T-helper 17 cell (primary cell): ENCODE measurements around the gene SLC6A16. TPM values are rescaled to one million over a fixed set of nuclear protein-coding genes. Genes with fewer than 3 reads are reported as not detected.
A peak's percentile ranks its signal among the peaks of the same experiment; 100 is the strongest.

Source experiments
- ATAC-seq: fragments of 150-1000 bp; cut with Tn5 transposase; 2 replicates; pipeline ENCODE4 v1.10.0; 2021; ENCODE audit warnings: mild to moderate bottlenecking, moderate library complexity
- DNase-seq, 3 donors: peaks; one replicate each; pipeline versions ENCODE4 v3.0.0 to v3.0.0-alpha.2; 2020 to 2021
- H3K9me3 ChIP-seq: one replicate; pipeline ENCODE4 v1.7.0; 2013; ENCODE audit warnings: low read length, mild to moderate bottlenecking; ENCODE audit not compliant: control insufficient read depth, poor library complexity, severe bottlenecking
- H3K27ac Mint-ChIP-seq: one replicate; pipeline ENCODE4 v1.8.0; 2022; ENCODE audit warnings: mild to moderate bottlenecking, moderate library complexity, mixed read lengths
- H3K27me3 Mint-ChIP-seq: one replicate; pipeline ENCODE4 v1.8.0; 2022; ENCODE audit warnings: mixed read lengths
- H3K36me3 Mint-ChIP-seq: one replicate; pipeline ENCODE4 v1.8.0; 2022; ENCODE audit warnings: low read depth, mixed read lengths
- H3K4me1 Mint-ChIP-seq: one replicate; pipeline ENCODE4 v1.8.0; 2022; ENCODE audit warnings: mild to moderate bottlenecking, mixed read lengths
- H3K4me3 Mint-ChIP-seq: one replicate; pipeline ENCODE4 v1.8.0; 2022; ENCODE audit warnings: mild to moderate bottlenecking, moderate library complexity, mixed read lengths
- total RNA-seq, 4 donors: library from RNA in 2 of 4; stranded (reverse) in 2 of 4; gene quantifications; one replicate each; pipeline ENCODE4 v1.2.3 and lab custom pipeline; 2022 to 2026

The SLC6A16 gene
- total RNA-seq, 2 donors from 2014 or later: 3.1 to 3.7 TPM

DNA sequence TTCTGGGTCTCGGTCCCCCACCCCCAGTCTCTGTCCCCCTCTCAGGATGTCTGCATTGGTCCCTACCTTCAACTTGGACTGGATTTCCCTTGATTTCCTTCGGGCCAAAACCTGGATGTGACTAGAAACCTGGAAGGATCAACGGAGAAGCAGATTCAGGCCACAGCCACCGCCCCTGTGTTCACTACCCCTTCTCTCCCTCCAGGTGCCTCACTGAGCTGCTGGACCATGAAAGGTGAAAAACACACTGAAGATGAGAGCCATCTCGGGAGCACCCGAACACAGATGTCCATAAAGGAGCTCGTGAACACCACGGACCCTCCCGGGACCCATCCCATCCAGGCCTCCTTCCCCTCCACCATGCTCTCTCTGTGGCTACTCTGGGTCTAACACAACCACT, 32.2 kb upstream of the SLC6A16 start:
- DNase-seq (no peak), ATAC-seq (no peak)
- peaks cover 23% of the 10 kb centered on the region for H3K27me3 Mint-ChIP-seq
- H3K9me3 ChIP-seq: no peaks in the 10 kb centered on the region
- H3K4me3 Mint-ChIP-seq: peak overlapping the region; percentile 41
- peaks cover 32% of the 10 kb centered on the region for H3K4me1 Mint-ChIP-seq
- peak overlapping the region; percentile 27 for H3K27ac Mint-ChIP-seq
- H3K36me3 Mint-ChIP-seq: peaks cover 2% of the 10 kb centered on the region

DNA sequence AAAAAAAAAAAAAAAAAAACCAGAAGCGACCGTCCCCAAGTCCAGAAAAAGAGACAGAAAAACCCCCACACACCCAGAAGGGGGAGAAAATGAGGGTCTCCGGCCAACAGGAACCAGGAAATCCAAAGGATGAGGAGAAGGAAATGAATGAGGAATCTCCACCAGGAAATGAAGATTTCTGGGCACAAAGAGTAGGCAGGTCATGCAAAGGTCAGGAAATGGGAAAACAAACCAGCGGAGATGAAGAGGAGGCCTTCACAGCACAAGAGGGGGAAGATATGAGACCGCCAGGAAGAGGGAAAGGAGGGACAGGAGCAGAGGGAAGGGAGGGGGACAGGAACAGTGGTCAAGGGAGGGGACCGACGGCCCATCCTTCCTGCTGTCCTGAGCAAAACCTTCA, 31.4 kb upstream of the SLC6A16 start:
- Mint-ChIP-seq H3K4me3 (peak overlapping the region; percentile 39), H3K27ac (no peak overlapping the region), H3K36me3 (peaks cover 2% of the 10 kb centered on the region), H3K27me3 (peaks cover 24% of the 10 kb centered on the region), H3K4me1 (peaks cover 27% of the 10 kb centered on the region)
- ATAC-seq (no peak), DNase-seq (no peak)
- no peaks in the 10 kb centered on the region for H3K9me3 ChIP-seq

DNA sequence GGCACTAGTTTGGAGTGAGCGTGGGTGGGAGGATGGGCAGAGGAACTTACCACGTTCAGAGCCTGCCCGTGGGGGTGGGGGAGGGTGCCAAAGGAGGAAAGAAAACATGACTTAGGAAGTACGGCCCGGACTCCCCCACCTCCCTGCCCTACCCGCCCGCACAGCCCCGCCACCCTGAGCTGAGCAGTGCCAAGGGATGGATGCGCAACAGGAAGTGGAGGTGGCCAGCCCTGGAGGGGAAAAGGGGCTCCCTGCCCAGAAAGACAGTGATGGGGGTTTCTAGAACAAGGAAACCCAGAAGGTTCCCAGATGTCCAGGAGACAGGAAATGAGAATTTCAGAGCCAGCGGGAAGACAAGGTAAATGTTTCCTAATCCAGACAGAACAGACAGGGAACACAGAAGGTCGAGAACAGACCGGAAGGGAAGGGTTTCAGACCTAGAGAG, 30.9 kb upstream of the SLC6A16 start:
- Mint-ChIP-seq H3K4me3 (no peak overlapping the region), H3K36me3 (peaks cover 2% of the 10 kb centered on the region)

DNA sequence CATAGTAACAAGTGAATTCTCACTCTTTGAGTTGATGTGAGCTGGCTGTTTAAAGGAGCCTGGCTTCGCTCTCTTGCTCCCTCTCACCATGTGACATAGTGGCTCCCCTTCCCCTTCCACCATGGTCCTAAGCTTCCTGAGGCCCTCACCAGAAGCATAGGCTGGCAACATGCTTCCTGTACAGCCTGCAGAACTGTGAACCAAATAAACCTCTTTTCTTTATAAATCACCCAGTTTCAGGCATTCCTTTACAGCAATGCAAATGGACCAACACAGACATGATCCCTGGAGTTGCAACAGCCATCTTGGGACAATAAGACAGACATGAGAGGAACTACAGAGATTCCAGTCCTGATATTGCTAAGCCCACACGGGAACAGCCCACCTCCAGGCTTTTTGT, 24.6 kb upstream of the SLC6A16 start:
- no peaks in the 10 kb centered on the region for H3K9me3 ChIP-seq
- DNase-seq (no peak), ATAC-seq (no peak)
- Mint-ChIP-seq H3K27ac (no peak overlapping the region), H3K4me1 (peaks cover 6% of the 10 kb centered on the region), H3K4me3 (no peak overlapping the region), H3K27me3 (peaks cover 21% of the 10 kb centered on the region), H3K36me3 (no peaks in the 10 kb centered on the region)

More for the DNA sequence above, 30.9 kb upstream of the SLC6A16 start:
- DNase-seq (no peak), ATAC-seq (no peak)
- Mint-ChIP-seq H3K27ac (no peak overlapping the region), H3K4me1 (peaks cover 23% of the 10 kb centered on the region), H3K27me3 (peaks cover 29% of the 10 kb centered on the region)
- H3K9me3 ChIP-seq: no peaks in the 10 kb centered on the region

DNA sequence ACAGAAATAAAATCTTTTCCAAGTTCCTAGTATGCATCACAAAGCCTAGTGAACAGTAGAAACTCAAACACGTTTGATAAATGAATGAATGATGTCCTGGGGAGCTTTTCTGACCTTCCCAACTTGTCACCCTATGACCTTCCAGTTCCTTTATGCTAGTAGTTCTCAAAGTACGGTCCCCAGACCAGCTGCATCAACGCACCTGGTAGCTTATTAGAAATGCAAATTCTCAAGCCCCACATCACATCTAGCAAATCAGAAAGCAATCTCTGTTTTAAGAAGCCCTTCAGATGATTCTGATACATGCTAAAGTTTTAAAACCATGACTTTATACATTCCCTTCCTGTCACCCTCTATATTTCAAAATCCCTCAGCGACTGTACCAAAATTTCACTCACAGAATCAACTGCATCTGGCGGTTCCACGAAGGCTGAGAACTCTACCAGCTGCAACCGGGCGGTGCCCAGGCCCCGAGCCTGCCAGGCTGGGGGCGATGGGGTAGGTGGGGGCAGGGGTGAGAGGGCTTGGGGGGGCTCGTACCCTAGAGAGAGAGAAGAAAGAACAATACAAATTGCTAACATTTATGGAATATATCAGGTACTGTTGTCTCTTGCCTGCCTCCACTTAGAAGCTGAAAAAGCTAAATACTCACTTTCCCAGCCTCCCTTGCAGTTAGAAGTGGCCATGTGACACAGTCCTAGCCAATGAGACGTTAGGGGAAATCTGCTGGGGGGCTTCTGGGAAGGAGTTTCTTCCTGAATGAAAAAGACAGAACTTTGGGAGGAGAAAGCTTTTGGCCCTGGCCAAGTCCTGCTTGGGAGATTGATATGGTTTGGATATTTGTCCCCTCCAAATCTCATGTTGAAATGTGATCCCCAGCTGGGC, 23.6 kb upstream of the SLC6A16 start:
- Mint-ChIP-seq H3K27ac (no peak overlapping the region), H3K27me3 (peaks cover 13% of the 10 kb centered on the region), H3K4me1 (peaks cover 6% of the 10 kb centered on the region), H3K4me3 (no peak overlapping the region), H3K36me3 (no peaks in the 10 kb centered on the region)
- no peaks in the 10 kb centered on the region for H3K9me3 ChIP-seq
- DNase-seq (no peak), ATAC-seq (no peak)

DNA sequence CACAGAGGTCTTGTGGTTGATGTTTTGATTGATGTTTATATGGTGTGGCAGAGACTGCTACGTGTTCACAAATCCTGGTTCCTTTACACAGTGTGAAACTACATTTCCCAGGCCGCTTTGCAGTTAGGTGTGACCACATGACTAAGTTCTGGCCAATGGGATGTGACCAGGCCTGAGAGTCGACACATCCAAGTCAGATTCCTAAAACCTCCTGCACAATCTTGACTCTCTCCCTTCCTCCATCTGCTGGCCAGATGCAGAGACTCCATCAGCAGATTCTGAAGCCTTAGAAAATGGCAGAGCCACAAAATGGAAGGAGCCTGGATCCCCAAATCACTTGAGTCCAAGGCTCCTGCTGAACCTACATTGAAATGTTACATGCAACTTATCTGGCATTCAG, 22.8 kb upstream of the SLC6A16 start:
- DNase-seq (no peak), ATAC-seq (peak; percentile 58)
- H3K27ac Mint-ChIP-seq: no peak overlapping the region
- peaks cover under 1% of the 10 kb centered on the region for H3K36me3 Mint-ChIP-seq
- peaks cover 9% of the 10 kb centered on the region for H3K27me3 Mint-ChIP-seq
- no peaks in the 10 kb centered on the region for H3K9me3 ChIP-seq
- peaks cover 5% of the 10 kb centered on the region for H3K4me1 Mint-ChIP-seq
- H3K4me3 Mint-ChIP-seq: no peak overlapping the region

DNA sequence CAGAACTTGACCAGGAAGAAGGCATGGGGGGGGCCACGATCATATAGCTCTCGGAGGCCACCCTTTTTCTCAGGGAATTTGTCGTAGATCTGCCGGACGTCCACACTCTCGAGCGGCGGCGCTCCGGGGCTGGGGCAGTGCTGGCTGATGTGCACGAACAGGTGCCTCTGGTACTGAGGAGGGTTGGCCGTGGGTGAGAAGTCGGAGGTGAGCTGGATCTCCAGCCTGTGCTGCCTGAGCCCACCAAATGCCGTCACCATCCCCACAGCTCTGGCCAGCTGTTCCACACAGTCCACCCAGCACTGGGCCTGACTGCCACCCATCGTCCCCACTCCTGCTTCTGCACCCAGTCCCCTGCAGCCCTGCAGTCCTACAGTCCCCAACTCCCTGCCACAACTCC, 22.2 kb upstream of the SLC6A16 start:
- H3K36me3 Mint-ChIP-seq: peaks cover 3% of the 10 kb centered on the region
- no peak for ATAC-seq
- no peaks in the 10 kb centered on the region for H3K9me3 ChIP-seq
- H3K27ac Mint-ChIP-seq: no peak overlapping the region
- DNase-seq: no peak
- peaks cover 9% of the 10 kb centered on the region for H3K27me3 Mint-ChIP-seq
- peaks cover 8% of the 10 kb centered on the region for H3K4me1 Mint-ChIP-seq
- no peak overlapping the region for H3K4me3 Mint-ChIP-seq

DNA sequence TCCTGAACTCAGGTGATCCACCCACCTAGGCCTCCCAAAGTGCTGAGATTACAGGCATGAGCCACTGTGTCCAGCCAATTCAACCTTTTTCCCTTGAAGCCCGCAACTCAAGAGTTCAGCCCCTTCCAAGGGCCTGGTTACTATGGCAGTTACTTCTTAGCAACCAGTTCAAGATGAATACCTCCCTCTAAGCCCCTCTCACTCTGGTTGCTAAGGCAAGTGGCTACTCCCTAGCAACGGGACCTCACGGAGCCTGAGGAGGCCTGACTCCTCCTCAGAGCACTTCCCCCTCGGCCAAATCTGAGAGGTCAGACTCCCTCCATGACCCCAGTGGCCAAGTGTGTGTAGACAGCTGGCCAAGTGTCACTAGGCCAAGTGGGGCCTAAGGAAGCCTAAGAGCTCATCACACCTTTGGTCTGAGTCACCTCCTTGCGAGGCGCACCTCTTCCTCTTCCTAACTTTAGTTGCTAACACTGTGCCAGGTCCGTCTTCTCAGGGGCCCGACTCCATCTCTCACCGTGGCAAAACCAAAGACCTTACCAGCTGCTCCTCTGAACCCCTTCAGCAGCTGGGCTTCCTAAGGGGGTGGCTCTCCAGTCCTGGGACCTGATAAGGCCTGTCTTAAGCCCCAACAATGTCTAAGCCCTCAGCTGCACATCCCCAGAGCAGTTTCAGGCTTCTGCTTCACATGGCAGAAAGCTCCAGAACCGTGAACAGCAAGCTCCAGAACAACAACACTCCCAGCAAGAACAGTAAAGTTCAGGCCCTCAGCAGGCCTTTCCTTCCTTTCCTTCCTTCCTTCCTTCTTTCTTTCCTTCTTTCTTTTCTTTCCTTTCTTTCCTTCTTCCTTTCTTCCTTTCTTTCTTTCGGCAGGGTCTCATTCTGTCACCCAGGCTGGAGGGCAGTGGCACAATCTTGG, 19.8 kb upstream of the SLC6A16 start:
- Mint-ChIP-seq H3K27ac (peak overlapping the region; percentile 89), H3K27me3 (no peaks in the 10 kb centered on the region), H3K4me3 (no peak overlapping the region), H3K4me1 (peaks cover 14% of the 10 kb centered on the region), H3K36me3 (peaks cover 6% of the 10 kb centered on the region)
- ATAC-seq: no peak
- no peak for DNase-seq
- no peaks in the 10 kb centered on the region for H3K9me3 ChIP-seq

DNA sequence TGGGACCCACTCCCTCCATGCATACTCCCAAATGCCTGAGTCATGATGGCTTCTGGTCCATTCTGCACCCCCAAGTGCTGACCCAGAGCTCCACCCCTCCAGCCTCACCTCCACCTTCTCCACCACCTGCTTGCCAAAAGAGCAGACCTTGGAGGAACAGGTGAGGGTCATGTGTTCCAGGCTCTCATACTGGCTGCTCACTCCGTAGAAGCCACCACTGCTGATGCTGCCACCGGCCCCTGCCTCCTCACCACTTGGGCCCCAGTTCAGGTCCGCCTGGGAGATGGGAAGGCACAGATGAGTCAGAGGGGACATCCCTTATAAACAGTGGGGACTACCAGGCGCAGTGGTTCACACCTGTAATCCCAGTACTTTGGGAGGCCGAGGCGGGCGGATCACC, 18.1 kb upstream of the SLC6A16 start:
- H3K27ac Mint-ChIP-seq: peak overlapping the region; percentile 86
- H3K4me3 Mint-ChIP-seq: no peak overlapping the region
- ATAC-seq: no peak
- peaks cover 12% of the 10 kb centered on the region for H3K36me3 Mint-ChIP-seq
- no peaks in the 10 kb centered on the region for H3K9me3 ChIP-seq
- no peaks in the 10 kb centered on the region for H3K27me3 Mint-ChIP-seq
- H3K4me1 Mint-ChIP-seq: peaks cover 22% of the 10 kb centered on the region
- DNase-seq: no peak

DNA sequence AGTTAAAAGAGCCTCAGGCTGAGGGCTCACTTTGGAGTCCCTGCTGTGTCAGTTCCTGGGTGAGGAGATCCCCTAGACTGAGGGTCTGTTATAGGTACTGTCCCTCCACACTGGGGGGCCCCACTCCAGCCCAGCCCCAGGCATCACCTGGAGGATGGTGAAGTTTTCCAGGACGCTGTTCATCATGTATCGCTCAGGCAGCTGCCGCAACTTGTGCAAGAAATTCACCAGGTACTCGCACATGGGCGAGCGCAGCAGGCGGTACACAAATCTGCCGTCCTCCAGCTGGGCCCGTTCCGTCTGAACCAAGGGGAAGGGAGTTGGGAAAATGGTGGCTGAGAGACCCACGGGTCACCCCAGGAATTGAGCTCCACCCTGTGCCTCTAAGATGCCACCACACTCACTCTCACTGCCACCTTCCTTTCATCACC, 17.3 kb upstream of the SLC6A16 start:
- Mint-ChIP-seq H3K27ac (no peak overlapping the region), H3K27me3 (no peaks in the 10 kb centered on the region), H3K4me1 (peaks cover 22% of the 10 kb centered on the region), H3K36me3 (peaks cover 12% of the 10 kb centered on the region), H3K4me3 (no peak overlapping the region)
- DNase-seq (no peak), ATAC-seq (no peak)
- no peaks in the 10 kb centered on the region for H3K9me3 ChIP-seq

DNA sequence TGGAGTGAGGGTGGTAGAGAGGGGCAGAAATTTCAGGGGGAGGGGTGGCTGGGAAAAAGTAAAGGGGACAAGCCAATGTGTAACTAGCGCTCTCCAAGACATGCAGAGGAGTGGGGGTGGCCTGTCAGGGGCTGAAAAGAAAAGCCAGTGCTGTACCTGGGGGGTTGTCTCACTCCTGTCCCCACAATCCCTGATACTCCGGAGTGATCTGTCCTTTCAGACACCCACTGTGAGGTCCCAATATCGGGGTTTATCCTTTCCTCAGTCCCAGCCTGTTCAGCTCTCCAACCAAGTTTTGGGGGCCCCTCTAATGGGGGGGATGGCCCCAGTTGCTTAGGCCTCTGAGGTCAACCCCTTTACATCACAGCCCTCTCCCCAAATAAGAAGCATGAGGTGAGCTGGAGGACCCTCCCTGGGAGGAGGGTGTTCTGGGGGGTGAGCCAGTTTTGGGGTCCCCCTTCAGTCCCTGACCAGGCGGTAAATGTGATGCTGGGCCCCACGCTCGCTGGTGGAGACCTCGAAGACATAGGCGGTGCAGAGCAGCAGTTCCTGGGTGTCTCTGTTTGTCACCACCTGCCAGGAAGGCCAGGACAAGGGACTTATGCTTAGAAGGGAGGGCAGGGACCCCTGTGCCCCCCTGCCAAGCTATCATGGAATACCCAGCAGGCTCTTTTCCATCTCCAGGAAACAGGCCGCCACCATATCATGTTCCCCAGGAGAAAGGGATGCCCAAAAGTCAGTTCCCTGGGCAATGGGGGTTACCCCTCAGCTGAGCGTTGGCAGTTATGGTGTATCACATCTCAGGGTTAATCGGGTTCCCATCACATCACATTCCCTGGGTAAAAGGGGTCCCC, 16.1 kb upstream of the SLC6A16 start:
- DNase-seq (no peak), ATAC-seq (no peak)
- Mint-ChIP-seq H3K27me3 (no peaks in the 10 kb centered on the region), H3K36me3 (peaks cover 14% of the 10 kb centered on the region), H3K27ac (no peak overlapping the region), H3K4me3 (no peak overlapping the region), H3K4me1 (peaks cover 30% of the 10 kb centered on the region)
- no peaks in the 10 kb centered on the region for H3K9me3 ChIP-seq

DNA sequence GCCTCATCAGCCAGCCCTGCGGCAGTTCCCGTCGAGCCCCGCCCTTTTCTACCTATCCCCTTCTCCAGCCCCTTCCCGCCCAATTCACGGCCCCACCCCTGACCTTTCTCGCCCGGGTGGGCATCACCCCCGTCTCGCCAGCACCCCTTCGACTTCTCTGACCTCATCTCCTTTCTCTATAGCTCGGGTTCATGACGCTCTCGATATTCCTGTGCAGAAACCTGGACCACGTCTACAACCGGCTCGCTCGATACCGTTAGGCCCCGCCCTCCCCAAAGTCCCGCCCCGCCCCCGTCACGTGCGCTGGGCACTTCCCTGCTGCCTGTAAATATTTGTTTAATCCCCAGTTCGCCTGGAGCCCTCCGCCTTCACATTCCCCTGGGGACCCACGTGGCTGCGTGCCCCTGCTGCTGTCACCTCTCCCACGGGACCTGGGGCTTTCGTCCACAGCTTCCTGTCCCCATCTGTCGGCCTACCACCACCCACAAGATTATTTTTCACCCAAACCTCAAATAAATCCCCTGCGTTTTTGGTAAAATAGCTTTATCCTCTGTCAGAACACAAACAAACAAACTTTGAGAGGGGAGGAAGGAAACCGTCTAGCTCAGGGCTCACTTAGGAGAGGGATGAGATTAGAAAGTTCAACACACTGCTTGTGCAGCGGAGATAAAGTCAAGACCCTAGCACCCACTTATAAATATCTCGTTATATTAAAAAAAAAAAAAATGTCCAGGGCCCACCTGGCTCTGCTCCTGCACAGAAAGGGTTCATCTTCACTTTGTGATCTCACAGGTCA, 15.3 kb upstream of the SLC6A16 start:
- DNase-seq (no peak), ATAC-seq (peak; percentile 36)
- Mint-ChIP-seq H3K4me1 (peaks cover 37% of the 10 kb centered on the region), H3K4me3 (peak overlapping the region; percentile 47), H3K36me3 (peaks cover 16% of the 10 kb centered on the region), H3K27me3 (no peaks in the 10 kb centered on the region), H3K27ac (no peak overlapping the region)
- no peaks in the 10 kb centered on the region for H3K9me3 ChIP-seq
